ENCODE measurements around the gene ARHGAP26.

The ARHGAP26 gene

DNA sequence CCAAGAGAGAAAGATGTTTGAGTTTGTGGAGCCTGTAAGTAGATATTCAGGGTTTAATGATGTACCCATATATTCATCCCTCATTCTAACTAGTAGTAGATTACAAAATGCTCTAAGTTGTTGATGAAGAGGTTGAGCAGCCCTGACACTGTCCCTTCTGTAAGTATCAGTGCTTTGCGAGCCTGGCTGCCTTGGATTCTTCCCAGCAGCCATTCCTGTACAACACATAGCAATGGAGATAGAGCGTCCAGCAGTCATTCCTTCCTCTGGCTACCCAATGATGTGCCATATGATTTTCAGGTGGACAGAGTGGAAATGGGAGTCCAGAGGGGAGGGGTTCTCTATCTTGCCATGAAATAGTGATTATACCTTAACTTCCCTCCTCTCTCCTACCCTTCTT, 124.1 kb downstream of the ARHGAP26 start:
- TF ChIP-seq POLR2AphosphoS5 (IDR thresholded peaks at IDR 0.05; ENCODE audit: low read depth, low read length), result no peak
- no peak for TF ChIP-seq SIN3A (IDR thresholded peaks at IDR 0.05; ENCODE audit: borderline replicate concordance, insufficient read depth, low read length)
- TF ChIP-seq, protein P1, sequence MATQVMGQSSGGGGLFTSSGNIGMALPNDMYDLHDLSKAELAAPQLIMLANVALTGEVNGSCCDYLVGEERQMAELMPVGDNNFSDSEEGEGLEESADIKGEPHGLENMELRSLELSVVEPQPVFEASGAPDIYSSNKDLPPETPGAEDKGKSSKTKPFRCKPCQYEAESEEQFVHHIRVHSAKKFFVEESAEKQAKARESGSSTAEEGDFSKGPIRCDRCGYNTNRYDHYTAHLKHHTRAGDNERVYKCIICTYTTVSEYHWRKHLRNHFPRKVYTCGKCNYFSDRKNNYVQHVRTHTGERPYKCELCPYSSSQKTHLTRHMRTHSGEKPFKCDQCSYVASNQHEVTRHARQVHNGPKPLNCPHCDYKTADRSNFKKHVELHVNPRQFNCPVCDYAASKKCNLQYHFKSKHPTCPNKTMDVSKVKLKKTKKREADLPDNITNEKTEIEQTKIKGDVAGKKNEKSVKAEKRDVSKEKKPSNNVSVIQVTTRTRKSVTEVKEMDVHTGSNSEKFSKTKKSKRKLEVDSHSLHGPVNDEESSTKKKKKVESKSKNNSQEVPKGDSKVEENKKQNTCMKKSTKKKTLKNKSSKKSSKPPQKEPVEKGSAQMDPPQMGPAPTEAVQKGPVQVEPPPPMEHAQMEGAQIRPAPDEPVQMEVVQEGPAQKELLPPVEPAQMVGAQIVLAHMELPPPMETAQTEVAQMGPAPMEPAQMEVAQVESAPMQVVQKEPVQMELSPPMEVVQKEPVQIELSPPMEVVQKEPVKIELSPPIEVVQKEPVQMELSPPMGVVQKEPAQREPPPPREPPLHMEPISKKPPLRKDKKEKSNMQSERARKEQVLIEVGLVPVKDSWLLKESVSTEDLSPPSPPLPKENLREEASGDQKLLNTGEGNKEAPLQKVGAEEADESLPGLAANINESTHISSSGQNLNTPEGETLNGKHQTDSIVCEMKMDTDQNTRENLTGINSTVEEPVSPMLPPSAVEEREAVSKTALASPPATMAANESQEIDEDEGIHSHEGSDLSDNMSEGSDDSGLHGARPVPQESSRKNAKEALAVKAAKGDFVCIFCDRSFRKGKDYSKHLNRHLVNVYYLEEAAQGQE (IDR thresholded peaks at IDR 0.05; ENCODE audit: insufficient read depth in 1 of 2, low read depth in 2 of 2, low read length in 2 of 2), result no peak
- TF ChIP-seq FOXP2 (optimal IDR thresholded peaks at IDR 0.05; ENCODE audit: borderline replicate concordance, extremely low read depth, extremely low read length, insufficient read depth), result no peak
- TF ChIP-seq TAF1 (IDR thresholded peaks at IDR 0.05; ENCODE audit: borderline replicate concordance, insufficient read depth, low read length), result no peak

DNA sequence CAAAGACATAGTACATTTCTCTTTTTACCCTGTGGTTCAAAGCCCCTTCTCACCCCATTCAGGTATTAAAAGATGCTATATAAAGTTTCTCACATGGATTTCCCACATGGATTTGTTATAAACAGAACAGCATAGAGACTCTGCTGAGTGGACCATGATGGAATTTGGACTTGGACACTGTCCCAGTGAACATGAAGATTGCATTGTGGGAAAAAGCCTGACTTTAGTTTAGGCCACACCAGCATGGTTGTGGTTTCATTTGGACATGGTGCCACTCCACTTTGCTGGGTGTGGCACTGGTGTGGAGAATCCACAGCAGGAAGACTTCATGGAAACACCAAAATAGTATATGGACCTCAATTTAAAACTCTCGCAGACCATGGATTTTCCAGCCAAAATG, 124.6 kb downstream of the ARHGAP26 start:
- TF ChIP-seq SIN3A (IDR thresholded peaks at IDR 0.05; ENCODE audit: borderline replicate concordance, insufficient read depth, low read length), result no peak
- TF ChIP-seq TAF1 (IDR thresholded peaks at IDR 0.05; ENCODE audit: borderline replicate concordance, insufficient read depth, low read length), result no peak
- TF ChIP-seq FOXP2 (optimal IDR thresholded peaks at IDR 0.05; ENCODE audit: borderline replicate concordance, extremely low read depth, extremely low read length, insufficient read depth), result no peak
- TF ChIP-seq POLR2AphosphoS5 (IDR thresholded peaks at IDR 0.05; ENCODE audit: low read depth, low read length), result no peak
- TF ChIP-seq, protein P1 (IDR thresholded peaks at IDR 0.05; ENCODE audit: insufficient read depth in 1 of 2, low read depth in 2 of 2, low read length in 2 of 2), result no peak

DNA sequence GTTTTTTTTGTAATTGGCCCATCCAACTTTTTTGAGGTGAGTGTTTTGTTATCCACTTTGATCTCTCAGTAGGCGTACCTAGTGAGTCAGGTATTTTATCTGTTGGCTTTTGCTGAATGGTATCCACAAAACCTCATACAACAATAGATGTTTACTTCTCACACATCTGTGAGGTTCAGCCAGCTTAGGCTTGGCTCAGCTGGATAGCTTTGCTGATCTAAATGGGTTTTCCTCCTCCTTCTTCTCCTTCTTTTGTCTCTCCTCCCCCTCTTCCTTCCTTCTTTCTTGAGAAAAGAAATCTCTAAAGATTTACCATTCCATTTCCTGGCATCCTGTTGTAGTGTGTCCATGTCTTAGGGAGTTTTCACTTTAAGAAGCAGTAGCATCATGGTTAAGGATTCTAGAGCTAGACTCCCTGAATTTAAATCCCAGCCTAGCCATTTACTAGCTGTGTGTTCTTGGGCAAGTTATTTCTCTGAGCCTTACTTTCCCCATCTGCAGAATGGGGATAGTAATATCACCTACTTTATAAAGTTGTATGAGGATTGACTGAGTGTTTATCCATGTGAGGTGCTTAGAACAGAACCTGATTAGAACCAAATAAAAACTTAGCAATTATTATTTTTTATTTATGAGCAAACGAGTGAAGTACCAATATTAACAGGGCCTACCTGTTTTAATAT, 126.3 kb downstream of the ARHGAP26 start:
- TF ChIP-seq FOXP2 (optimal IDR thresholded peaks at IDR 0.05; ENCODE audit: borderline replicate concordance, extremely low read depth, extremely low read length, insufficient read depth) (no peak), POLR2AphosphoS5 (IDR thresholded peaks at IDR 0.05; ENCODE audit: low read depth, low read length) (no peak), SIN3A (IDR thresholded peaks at IDR 0.05; ENCODE audit: borderline replicate concordance, insufficient read depth, low read length) (no peak), TAF1 (IDR thresholded peaks at IDR 0.05; ENCODE audit: borderline replicate concordance, insufficient read depth, low read length) (no peak)
- TF ChIP-seq, protein P1 (IDR thresholded peaks at IDR 0.05; ENCODE audit: insufficient read depth in 1 of 2, low read depth in 2 of 2, low read length in 2 of 2), result no peak

DNA sequence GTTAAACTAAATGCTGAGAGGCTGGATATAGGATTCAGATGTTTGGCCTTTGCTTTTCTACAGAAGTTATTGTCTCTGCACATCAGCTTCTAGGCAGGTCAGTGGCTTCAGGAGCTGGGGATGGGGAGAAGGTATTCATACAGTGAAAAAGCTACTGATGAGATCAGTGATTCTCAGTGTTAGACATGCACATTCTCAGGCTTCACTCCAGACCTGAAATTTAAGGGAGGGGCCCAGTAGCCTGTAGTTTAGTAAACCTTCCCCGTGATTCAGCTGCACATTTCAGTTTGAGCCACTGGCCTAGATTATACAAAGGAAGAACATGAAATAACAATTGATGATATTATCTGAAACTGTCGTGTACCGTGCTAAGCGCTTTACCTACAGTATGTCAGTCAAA, 127.2 kb downstream of the ARHGAP26 start:
- TF ChIP-seq SIN3A (IDR thresholded peaks at IDR 0.05; ENCODE audit: borderline replicate concordance, insufficient read depth, low read length) (no peak), TAF1 (IDR thresholded peaks at IDR 0.05; ENCODE audit: borderline replicate concordance, insufficient read depth, low read length) (no peak), POLR2AphosphoS5 (IDR thresholded peaks at IDR 0.05; ENCODE audit: low read depth, low read length) (no peak), FOXP2 (optimal IDR thresholded peaks at IDR 0.05; ENCODE audit: borderline replicate concordance, extremely low read depth, extremely low read length, insufficient read depth) (no peak)
- TF ChIP-seq, protein P1 (IDR thresholded peaks at IDR 0.05; ENCODE audit: insufficient read depth in 1 of 2, low read depth in 2 of 2, low read length in 2 of 2), result no peak

Data from PFSK-1 (cell line).